ENCODE data around the gene SLC39A3.
"Not testable (repeated sequence)": the region's sequence is repeated elsewhere in the genome, so short reads cannot be mapped to it uniquely, and the experiment has no call there.

SLC39A3 gene

DNA sequence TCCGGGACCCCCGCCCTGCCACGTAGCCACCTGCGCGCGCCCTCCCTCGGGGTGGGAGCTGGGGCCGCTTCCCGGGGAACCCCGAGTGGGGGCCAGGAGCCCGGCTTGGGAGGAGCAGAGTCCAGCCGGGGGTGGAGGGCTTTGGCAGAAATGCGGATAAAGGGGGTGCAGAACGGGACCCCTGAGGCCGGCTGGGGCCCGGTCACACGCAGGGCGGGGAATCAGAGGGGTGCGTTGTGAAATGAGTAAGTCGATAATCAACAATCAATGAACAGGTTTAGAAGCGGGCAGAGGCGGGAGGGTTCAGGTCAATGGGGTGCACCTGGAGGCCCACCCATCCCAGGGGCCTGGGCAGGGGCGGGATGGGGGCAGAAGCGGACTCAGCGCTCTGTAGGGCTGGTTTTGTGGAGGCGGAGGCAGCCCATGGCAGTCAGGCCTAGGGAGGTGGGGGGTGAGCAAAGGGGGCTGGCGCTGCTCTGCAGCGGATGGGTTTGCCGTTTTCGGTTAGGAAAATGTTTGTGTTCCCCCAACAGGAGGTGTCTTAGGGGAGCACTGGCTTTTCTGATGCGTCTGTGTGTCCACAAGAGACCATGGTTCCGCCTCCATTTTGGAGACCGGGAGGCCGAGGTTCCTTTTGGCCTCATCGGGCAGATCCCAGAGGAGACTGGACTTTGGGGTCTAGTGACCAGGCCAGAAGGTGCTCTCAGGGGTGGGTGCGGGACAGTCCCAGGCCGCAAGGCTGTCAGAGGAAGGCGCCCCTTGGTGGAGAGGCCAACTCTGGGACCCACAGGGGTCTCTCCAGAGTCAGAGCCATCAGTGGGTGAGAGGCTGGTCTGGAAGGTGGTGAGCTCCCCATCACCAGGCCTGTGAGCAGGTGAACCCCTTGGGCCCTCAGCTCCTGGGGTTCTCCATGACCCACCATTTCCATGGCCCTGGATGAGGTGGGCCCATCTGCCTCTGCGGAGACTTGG, 18.0 kb downstream of the SLC39A3 start:
- no peak for DNase-seq

DNA sequence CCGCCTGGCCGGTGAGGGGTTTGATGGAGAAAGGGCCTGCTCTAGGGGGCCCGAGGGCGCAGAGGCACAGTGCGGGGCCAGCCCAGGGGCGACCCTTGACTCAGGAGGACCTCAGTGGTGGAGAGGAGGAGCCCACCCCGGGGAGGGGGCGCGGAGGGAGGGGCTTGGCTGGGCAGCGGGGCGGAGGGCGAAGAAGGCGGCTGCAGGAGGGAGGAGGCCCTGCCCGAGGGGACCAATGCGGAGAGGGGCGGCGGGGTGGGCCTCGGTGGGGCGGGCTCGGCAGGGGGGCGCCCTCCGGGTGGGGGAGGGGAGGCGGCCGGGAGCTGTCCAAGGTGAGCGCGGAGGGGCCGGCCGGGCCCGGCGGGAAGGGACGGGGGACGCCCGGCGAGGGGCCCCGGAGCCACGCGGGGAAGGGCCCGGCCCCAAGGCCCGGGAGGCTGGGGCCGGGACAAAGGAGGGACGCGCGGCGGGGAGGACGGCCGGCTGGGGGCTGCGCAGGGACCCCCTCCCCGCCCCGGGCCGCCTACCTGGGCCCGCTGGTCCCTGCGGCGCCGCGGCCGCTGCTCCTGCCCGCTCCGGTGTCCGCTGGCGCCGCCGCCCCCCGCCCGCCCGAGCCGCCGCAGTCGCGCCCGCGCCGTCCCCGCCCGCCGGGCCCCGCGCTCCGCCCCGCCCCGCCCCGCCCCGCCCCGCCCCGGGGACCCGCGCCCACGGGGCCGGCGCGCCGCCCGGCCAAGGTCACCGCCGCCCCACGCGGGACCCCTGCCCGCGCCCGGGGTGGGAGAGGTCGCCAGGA, 18.8 kb downstream of the SLC39A3 start, which contains the start of gene DIRAS1:
Gene DIRAS1 (minus strand): TSS at position 596 of the 793 bp plus-strand sequence. CDS start 3,566 bp downstream, outside the sequence.
- DNase-seq: no peak

GRCh38 chr19:2719920-2720776, 19.7 kb downstream of the SLC39A3 start:
- DNase-seq: no peak

- no peak for DNase-seq
Measured at GRCh38 chr19:2719232-2719735, 20.5 kb downstream of the SLC39A3 start.

DNA sequence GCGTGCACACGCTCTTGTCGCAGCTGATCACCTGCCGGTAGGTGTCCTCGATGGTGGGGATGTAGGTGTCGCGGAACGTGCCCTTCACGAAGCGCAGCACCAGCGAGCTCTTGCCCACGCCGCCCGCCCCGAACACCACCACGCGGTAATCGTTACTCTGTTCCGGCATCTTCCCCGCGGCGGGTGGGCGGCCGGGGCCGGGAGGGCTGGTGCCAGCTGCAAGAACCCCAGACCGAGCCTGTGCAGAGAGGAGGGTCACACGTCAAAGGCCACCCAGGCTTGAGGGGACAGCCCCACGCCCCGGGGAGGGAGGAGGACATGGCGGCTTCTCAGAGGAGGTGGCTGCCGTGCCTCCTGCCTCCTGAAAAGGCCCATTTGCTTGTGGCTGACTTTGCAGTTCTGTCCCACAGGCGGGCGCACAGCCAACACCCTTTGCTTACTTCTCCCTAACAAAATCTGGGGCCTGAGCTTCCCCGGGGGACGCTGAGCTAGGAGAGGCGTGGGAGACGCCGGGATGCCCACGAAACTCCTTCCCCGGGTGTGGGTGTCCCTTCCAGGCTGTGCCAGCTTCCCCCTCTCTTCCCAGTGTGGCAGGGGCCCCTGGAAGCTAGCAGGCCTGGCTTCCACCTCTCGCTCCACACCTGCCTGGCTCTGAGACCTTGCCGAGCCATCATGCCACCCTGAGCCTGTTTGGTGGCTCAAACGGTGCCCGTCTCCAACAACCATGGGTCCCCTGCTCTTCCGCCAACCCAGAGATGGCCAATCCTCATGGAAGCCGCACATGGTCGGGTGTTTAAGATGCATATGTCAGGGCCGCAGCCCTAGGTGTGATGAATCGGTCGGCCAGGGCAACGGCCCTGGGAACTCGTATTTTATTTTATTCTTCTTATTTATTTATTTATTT, 21.9 kb downstream of the SLC39A3 start:
- DNase-seq: no peak

GRCh38 chr19:2716722-2717637, 22.8 kb downstream of the SLC39A3 start:
- DNase-seq: no peak

GRCh38 chr19:2716275-2716650, 23.6 kb downstream of the SLC39A3 start:
- no peak for DNase-seq

DNA sequence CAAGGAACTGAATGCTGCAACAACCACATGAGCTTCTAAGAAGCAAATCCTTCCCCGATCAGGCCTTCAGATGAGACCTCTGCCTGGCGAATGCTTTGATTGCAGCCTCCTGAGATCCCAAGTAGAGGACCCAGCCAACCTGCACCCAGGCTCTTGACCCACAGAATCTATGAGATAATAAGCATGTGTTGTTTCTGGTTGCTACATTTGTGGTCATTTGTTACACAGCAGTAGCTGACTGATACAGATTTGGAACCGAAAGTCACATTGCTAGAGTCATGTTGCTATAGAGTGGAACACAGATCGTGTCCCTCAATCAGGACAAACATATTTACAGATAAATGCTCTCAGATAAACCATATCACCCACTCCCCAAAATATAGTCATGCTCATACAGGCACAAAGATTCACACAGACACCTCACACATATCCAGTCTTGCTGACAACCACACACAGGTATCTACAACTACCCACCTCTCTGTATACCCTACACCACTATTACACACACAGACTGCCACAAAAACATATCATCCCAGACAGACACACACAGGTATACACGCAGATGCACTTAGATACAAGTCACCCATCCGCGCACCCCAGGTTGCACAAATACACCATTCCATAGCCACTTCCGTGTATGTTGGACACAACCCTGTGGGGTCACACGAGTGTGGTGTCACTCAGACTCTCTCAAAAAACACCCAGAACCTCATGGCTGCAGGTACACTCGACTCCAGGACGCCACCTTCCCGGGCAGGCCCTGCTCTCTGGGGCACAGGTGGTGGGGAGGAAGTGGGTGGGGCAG, 24.1 kb downstream of the SLC39A3 start:
- DNase-seq: no peak

- no peak for DNase-seq
Measured at GRCh38 chr19:2714531-2715269, 25.1 kb downstream of the SLC39A3 start.

DNA sequence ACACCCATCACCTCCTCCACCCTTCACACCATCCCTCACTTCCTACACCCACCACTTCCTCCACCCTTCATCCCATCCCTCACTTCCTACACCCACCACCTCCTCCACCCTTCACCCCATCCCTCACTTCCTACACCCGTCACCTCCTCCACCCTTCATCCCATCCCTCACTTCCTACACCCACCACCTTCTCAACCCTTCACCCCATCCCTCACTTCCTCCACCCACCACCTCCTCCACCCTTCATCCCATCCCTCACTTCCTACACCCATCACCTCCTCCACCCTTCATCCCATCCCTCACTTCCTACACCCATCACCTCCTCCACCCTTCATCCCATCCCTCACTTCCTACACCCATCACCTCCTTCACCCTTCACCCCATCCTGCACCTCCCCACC, 25.7 kb downstream of the SLC39A3 start:
- not testable (repeated sequence) for DNase-seq

- not testable (repeated sequence) for DNase-seq
Measured at GRCh38 chr19:2713170-2713569, 26.6 kb downstream of the SLC39A3 start.

DNA sequence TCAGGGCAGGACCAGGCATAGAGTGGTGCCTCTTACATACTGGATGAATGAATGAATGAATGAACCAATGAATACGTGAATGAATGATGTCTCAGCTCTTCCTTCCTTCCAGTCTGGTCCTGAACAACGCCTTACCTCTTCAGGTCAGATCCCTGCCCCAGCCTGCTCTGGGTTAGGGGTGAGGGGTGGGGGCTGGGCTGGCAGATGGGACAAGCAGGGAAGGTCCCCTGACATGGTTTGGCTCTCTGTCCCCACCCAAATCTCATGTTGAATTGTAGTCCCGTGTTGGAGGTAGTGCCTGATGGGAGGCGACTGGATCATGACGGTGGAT, 28.0 kb downstream of the SLC39A3 start:
- DNase-seq: no peak

DNA sequence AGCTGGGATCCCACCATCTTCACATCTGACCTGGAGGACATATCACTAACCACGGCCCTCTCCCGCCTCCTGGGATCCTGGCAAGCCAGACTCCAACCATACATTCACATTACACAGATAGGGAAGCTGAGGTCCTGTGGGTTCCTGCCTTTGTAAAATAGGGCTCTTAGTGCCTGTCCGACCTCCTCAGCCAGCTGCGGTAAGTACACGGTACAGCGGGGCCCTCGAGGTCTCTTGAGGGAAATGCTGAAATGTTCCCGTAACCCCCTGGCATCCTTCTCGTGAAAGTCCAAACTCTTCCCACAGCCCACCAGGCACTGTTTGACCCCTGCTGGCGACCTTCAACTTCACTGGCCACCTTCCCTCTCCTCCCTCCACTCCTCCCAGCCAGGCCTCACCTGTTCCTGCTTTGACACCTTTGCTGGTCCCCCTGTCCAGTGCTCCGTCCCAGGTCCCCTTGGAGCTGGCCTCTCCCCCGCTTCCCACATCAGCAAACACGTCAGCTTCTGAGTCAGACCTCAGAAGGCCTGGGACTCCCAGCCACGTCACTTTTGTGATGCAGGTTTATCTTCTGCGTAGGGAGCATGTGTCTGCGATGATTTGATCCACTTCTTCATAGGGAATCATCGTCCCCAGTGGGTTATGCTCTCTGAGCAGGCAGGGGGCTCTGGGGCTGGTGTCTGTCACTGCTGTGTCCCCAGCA, 28.5 kb downstream of the SLC39A3 start:
- no peak for DNase-seq

DNA sequence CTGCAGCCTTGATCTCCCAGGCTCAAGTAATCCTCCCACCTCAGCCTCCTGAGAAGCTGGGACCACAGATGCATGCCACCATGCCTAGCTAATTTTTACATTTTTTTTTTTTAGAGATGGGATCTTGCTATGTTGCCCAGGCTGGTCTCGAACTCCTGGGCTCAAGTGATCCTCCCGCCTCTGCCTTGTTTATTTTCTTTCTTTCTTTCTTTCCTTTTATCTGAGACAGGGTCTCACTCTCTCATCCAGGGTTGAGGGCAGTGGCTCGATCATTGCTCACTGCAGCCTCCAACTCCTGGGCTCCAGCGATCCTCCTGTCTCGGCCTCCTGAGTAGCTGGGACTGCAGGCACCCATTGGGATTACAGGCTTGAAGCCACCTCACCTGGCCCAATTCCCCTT, 33.6 kb downstream of the SLC39A3 start:
- no peak for DNase-seq

DNA sequence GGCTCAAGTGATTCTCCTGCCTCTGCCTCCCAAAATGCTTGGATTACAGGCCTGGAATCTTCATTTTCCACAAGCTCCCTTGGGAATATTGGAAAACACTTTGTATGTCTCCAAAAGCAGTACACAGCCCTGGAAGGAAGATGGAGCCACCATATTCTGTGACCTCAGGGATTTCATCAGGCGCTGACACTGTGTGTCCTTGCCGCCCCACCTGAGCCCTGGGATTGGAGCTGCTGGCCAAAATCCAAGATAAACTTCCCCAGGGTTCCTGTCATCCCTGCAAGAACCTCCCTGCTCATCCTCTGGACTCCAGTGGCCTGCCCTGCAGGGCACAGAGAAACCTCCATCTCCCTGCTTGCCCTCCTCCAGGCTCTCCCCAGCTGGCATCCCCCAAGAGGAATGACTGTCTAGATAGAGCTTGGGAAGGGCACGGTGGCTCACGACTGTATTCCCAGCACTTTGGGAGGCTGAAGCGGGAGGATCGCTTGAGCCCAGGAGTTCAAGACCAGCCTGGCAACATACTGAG, 36.1 kb downstream of the SLC39A3 start:
- DNase-seq: no peak

- DNase-seq: no peak
Measured at GRCh38 chr19:2703077-2703437, 36.8 kb downstream of the SLC39A3 start.

DNA sequence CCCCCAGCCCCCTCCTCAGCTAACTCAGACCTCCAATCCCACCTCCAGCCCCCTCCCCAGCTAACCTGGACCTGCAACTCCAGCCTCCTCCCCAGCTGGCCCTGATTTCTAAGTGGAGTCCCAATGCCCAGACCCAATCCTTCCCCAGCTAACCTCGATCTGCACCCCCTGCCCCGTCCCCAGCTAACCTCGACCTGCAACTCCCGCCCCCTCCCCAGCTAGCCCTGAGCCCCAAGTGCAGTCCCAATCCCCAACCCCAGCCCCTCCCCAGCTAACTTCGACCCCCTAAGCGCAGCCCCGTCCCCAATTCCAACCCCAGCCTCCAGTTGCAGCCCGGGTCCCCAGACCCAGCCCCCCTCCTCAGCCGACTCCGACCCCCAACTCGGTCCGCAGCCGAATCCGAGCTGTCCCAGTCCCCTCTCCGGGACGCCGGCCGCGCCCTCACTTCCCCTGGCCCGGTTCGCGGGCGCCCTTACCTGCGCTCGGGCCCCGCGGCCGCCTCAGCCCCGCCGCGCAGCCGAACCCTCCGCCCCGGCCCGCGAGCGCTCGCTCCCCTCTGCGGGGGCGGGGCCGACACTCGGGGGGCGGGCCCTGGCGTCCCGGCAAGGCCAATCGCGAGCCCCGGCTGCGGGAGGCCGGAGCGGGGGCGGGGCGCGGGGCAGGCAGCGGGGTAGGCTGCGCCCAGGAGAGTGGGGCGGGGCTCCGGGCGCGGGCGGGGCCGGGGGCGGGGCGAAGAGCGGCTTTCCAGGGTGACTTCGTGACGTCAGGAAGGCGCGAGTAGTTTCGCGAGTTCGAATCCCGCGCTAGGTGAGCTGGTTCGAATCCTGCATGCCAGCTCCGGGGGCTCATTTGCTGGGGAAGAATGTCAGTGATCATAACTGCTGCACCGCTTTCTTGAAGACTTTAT, 37.4 kb downstream of the SLC39A3 start, which contains the start of gene GNG7:
Gene GNG7 (minus strand): TSS at position 525 of the 907 bp plus-strand sequence. CDS start 182,006 bp downstream, outside the sequence.
- DNase-seq: peak; percentile 94

Measured in right hindlimb (tissue), 1 donor.